Measurements from ENCODE around the gene TEKT4.

Gene TEKT4

DNA sequence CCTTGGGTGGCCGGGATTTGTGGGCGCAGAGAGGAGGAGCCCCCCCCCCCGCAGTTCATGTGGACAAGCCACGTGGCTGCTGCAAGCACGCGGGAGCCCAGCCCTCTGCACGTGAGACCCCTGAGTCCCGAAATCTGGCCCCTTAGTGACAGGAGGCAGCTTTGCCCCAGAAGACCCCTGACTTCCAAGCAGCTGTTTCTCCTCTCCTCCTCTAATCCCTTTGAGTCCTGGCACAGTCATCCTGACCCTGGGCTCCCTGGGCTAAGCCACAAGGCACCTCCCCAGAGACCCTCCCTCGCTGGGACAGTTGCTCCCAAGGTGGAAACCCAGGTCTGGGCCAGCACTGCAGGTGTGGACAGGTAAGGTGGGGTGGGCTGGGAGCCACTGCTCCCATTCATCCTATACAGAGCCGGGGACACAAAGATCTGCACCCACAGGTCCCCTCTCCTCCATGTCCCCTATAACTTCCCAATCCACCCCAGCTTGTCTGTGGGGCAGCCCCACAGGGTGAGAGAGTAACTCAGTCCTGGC lies 923 bp downstream of the TEKT4 start:
- no peak for DNase-seq (ENCODE audit: low read depth in 1 of 2, low spot score in 1 of 2)
- no peak overlapping the region for H3K27ac ChIP-seq (replicated peaks)
- peaks cover 5% of the 10 kb centered on the region for H3K27me3 ChIP-seq (ENCODE audit: insufficient read depth, poor library complexity, severe bottlenecking)
- TF ChIP-seq POLR2AphosphoS5 (IDR thresholded peaks at IDR 0.05; ENCODE audit: low read depth) (no peak), GABPA (IDR thresholded peaks at IDR 0.05; ENCODE audit: low read depth) (no peak), SPI1 (IDR thresholded peaks at IDR 0.05; ENCODE audit: borderline replicate concordance, low read depth) (no peak)
- TF ChIP-seq, protein P1, sequence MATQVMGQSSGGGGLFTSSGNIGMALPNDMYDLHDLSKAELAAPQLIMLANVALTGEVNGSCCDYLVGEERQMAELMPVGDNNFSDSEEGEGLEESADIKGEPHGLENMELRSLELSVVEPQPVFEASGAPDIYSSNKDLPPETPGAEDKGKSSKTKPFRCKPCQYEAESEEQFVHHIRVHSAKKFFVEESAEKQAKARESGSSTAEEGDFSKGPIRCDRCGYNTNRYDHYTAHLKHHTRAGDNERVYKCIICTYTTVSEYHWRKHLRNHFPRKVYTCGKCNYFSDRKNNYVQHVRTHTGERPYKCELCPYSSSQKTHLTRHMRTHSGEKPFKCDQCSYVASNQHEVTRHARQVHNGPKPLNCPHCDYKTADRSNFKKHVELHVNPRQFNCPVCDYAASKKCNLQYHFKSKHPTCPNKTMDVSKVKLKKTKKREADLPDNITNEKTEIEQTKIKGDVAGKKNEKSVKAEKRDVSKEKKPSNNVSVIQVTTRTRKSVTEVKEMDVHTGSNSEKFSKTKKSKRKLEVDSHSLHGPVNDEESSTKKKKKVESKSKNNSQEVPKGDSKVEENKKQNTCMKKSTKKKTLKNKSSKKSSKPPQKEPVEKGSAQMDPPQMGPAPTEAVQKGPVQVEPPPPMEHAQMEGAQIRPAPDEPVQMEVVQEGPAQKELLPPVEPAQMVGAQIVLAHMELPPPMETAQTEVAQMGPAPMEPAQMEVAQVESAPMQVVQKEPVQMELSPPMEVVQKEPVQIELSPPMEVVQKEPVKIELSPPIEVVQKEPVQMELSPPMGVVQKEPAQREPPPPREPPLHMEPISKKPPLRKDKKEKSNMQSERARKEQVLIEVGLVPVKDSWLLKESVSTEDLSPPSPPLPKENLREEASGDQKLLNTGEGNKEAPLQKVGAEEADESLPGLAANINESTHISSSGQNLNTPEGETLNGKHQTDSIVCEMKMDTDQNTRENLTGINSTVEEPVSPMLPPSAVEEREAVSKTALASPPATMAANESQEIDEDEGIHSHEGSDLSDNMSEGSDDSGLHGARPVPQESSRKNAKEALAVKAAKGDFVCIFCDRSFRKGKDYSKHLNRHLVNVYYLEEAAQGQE (IDR thresholded peaks at IDR 0.05; ENCODE audit: insufficient replicate concordance, low read depth): no peak
- TF ChIP-seq, protein P2, sequence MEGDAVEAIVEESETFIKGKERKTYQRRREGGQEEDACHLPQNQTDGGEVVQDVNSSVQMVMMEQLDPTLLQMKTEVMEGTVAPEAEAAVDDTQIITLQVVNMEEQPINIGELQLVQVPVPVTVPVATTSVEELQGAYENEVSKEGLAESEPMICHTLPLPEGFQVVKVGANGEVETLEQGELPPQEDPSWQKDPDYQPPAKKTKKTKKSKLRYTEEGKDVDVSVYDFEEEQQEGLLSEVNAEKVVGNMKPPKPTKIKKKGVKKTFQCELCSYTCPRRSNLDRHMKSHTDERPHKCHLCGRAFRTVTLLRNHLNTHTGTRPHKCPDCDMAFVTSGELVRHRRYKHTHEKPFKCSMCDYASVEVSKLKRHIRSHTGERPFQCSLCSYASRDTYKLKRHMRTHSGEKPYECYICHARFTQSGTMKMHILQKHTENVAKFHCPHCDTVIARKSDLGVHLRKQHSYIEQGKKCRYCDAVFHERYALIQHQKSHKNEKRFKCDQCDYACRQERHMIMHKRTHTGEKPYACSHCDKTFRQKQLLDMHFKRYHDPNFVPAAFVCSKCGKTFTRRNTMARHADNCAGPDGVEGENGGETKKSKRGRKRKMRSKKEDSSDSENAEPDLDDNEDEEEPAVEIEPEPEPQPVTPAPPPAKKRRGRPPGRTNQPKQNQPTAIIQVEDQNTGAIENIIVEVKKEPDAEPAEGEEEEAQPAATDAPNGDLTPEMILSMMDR (IDR thresholded peaks at IDR 0.05; ENCODE audit: insufficient read depth, low read length): no peak
- no peak overlapping the region for H3K4me3 ChIP-seq (replicated peaks; ENCODE audit: insufficient read depth, low read length)

DNA sequence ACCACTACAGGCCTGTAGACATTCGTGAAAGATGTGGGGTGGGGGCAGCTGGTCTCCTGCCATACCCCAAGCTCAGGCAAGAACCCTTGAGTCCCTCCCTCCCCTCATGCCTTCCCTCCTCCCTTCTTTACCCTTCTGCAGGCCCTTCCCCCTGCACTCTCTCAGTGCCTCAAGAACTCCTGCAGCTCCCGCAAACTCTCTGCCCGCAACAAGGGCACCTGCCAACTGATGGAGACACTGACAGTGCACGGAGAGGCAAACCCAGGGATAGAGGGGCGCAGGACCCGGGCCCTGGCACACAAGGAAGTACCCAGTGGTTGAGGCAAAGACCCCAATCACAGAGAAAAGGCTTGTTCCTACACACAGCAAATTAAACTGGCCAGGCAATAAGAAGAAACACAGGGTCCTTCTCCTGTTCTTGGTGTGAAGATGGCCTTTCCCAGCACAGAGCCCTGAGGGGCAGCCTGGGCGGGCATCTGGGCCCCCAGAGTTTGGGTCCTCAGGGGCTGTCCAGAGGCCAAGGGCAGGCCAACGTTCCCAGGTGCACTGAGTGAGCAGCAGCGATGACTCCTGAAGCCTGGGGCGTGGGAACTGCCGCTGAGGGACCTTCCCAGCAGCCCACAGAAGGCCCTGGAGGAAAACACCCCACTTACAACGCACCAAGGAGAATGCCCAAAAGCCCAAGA lies 1.6 kb downstream of the TEKT4 start:
- H3K4me3 ChIP-seq (replicated peaks; ENCODE audit: insufficient read depth, low read length): no peak overlapping the region
- peaks cover 5% of the 10 kb centered on the region for H3K27me3 ChIP-seq (ENCODE audit: insufficient read depth, poor library complexity, severe bottlenecking)
- no peak for DNase-seq (ENCODE audit: low read depth in 1 of 2, low spot score in 1 of 2)
- no peak overlapping the region for H3K27ac ChIP-seq (replicated peaks)
- TF ChIP-seq GABPA (IDR thresholded peaks at IDR 0.05; ENCODE audit: low read depth) (no peak), SPI1 (IDR thresholded peaks at IDR 0.05; ENCODE audit: borderline replicate concordance, low read depth) (no peak)

DNA sequence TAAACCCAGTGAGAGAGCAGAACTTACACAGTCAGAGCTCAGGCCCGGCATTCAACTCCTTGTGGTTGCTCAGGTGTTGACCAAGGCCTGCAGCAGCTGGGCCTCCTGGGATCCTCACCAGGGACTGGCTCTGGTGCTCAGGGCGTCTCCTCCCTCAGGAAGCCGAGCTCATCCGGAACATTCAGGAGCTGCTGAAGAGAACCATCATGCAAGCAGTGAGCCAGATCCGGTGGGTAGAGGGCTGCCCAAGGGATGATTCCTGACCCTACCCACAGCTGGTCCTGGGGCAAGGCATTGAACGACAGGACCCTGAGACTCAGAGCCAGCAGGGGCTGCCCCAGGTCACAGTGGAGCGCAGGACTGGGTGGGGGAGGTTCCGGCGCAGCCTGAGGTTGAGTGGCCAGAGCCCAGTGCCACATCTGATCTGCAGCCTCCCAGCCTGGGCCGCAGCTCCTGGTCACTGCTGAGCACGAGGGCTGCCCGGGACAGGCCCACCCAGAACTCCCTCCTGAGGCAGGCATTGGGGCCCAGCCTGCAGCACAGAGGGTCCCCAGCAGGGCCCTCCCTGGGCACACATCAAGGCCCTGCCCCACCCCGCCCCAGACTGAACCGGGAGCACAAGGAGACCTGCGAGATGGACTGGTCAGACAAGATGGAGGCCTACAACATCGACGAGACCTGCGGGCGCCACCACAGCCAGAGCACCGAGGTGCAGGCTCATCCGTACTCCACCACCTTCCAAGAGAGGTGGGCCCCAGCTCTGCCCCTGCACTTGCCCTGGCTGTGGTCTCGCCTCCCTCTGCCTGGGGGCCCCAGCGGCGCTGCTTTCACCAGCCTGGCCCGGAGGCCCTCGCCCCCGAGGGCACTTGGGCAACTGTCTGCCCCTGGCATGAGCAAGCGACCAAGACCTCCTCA lies 2.4 kb downstream of the TEKT4 start:
- Histone ChIP-seq H3K4me3 (replicated peaks; ENCODE audit: insufficient read depth, low read length) (no peak overlapping the region), H3K27ac (replicated peaks) (no peak overlapping the region), H3K27me3 (ENCODE audit: insufficient read depth, poor library complexity, severe bottlenecking) (peaks cover 5% of the 10 kb centered on the region)
- no peak for DNase-seq (ENCODE audit: low read depth in 1 of 2, low spot score in 1 of 2)
- TF ChIP-seq, protein P2 (IDR thresholded peaks at IDR 0.05; ENCODE audit: insufficient read depth, low read length): no peak
- TF ChIP-seq POLR2AphosphoS5 (IDR thresholded peaks at IDR 0.05; ENCODE audit: low read depth): no peak
- TF ChIP-seq GABPA (IDR thresholded peaks at IDR 0.05; ENCODE audit: low read depth): no peak
- TF ChIP-seq, protein P1 (IDR thresholded peaks at IDR 0.05; ENCODE audit: insufficient replicate concordance, low read depth): no peak
- no peak for TF ChIP-seq SPI1 (IDR thresholded peaks at IDR 0.05; ENCODE audit: borderline replicate concordance, low read depth)

Data from HL-60 (cell line).